SK-N-MC (cell line): ENCODE measurements around the gene CRP.

ENCODE experiments used
- DNase-seq: peaks from one replicate; pipeline ENCODE4 v3.0.0-alpha.2; 2011; ENCODE audit warnings: low read depth, low spot score
- H3K27ac ChIP-seq: fragments of 200-600 bp; sonication (generic); 2 replicates; pipeline ENCODE4 v1.5.1; 2016; ENCODE audit warnings: mixed run types
- H3K36me3 ChIP-seq: fragments of 200-600 bp; sonication (generic); 2 replicates; pipeline ENCODE4 v1.6.1; 2017; ENCODE audit warnings: antibody characterized with exemption, low read length, mixed read lengths; ENCODE audit not compliant: insufficient read depth
- H3K4me3 ChIP-seq: fragments of 200-600 bp; sonication (generic); 2 replicates; pipeline ENCODE4 v1.5.1; 2016
- H3K9ac ChIP-seq: fragments of 200-600 bp; sonication (generic); 2 replicates; pipeline ENCODE4 v1.8.0; 2017; ENCODE audit warnings: mixed run types, mixed read lengths; ENCODE audit not compliant: insufficient read length
- H3K9me3 ChIP-seq: fragments of 200-600 bp; sonication (generic); 2 replicates; pipeline ENCODE4 v1.6.1; 2017; ENCODE audit warnings: low read depth, mild to moderate bottlenecking, antibody characterized with exemption, low read length, moderate library complexity, mixed read lengths
- EZH2 ChIP-seq: fragments of 200-600 bp; sonication (generic); IDR thresholded peaks from one replicate; pipeline ENCODE4 v1.6.1; 2017; ENCODE audit warnings: antibody characterized with exemption
- FOXP2 ChIP-seq: optimal IDR thresholded peaks from 2 replicates; pipeline ENCODE3; 2011; ENCODE audit warnings: mild to moderate bottlenecking, moderate library complexity; ENCODE audit not compliant: insufficient read depth; ENCODE audit errors: extremely low read length, control extremely low read depth
- POLR2AphosphoS5 ChIP-seq: IDR thresholded peaks from 2 replicates; pipeline ENCODE4 v1.6.1; 2012; ENCODE audit warnings: mild to moderate bottlenecking, low read depth, low read length, borderline replicate concordance

CRP gene

DNA sequence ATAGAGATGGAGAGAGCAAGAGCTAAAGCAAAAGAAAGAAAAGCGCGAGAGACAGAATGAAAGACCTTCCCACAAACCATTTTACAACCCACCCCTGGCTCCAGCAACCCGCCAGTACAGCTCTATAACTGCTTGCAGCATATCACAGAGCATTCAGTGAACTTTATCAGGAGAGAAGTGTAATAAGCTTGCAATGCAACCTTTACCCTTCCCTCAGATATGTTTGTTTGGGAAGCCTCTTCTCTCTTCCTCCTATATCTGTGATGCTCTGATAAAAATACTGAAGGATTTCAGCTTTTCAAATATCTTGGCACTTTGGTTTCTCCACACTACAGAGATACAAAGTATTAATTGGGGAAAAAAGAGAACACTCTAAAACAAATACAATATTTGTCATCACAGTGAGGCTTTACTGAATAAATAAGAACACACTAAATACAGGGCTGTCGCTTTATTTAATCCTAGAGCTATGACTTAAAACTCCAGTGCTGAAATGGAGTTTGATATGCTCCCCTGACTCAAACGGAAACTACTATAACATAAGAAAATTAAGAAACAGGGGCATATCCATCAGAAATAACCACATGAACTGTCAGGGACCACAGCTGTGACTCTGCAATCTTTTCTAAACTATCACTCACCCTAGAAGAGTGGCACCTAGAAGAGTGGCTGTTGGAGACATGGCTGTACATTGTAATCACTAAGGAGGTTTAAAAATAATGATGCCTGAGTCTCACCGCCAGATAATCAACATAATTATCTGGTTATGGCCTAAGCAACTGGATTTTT is 6.7 kb downstream of the CRP start:
- TF ChIP-seq POLR2AphosphoS5 (no peak), FOXP2 (no peak), EZH2 (no peak)
- no peak for DNase-seq
- Histone ChIP-seq H3K36me3 (no peaks in the 10 kb centered on the region), H3K9me3 (no peaks in the 10 kb centered on the region), H3K27ac (no peak overlapping the region), H3K4me3 (no peak overlapping the region), H3K9ac (no peak overlapping the region)

- Histone ChIP-seq H3K9me3 (no peaks in the 10 kb centered on the region), H3K27ac (no peak overlapping the region), H3K9ac (no peak overlapping the region), H3K36me3 (no peaks in the 10 kb centered on the region), H3K4me3 (no peak overlapping the region)
- DNase-seq, result no peak
- TF ChIP-seq EZH2 (no peak), FOXP2 (no peak), POLR2AphosphoS5 (no peak)
Measured at GRCh38 chr1:159705904-159706256, 8.5 kb downstream of the CRP start.

- H3K27ac ChIP-seq, result no peak overlapping the region
- no peak overlapping the region for H3K4me3 ChIP-seq
- H3K9me3 ChIP-seq, result no peaks in the 10 kb centered on the region
- no peak overlapping the region for H3K9ac ChIP-seq
- no peak for DNase-seq
- TF ChIP-seq EZH2 (no peak), POLR2AphosphoS5 (no peak), FOXP2 (no peak)
- H3K36me3 ChIP-seq, result no peaks in the 10 kb centered on the region
Measured at GRCh38 chr1:159705251-159705903, 9.0 kb downstream of the CRP start.

DNA sequence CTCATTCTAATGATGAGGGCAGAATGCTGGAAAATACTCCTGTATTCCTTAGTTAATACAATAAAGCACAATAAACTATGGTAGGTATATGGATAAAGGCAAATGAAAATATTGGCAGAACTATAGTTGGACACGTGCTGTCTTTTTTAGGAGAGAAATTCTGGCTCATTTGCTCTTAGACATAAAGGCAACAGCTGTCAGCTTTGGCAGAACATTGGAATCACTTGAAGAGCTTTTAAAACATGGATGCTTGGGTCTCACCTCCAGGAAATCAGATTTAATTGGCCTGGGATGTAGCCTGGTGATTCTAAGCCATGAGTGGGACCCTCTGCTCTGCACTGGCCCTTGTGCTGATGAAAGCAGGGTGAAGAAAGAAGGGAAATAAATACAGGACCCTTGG is 9.9 kb downstream of the CRP start:
- TF ChIP-seq FOXP2 (no peak), EZH2 (no peak), POLR2AphosphoS5 (no peak)

GRCh38 chr1:159700312-159700711 is 14.1 kb downstream of the CRP start:
- H3K9me3 ChIP-seq, result no peaks in the 10 kb centered on the region
- no peak overlapping the region for H3K27ac ChIP-seq
- no peak for DNase-seq
- H3K36me3 ChIP-seq, result no peaks in the 10 kb centered on the region
- H3K9ac ChIP-seq, result no peak overlapping the region
- TF ChIP-seq POLR2AphosphoS5 (no peak), FOXP2 (no peak), EZH2 (no peak)
- H3K4me3 ChIP-seq, result no peak overlapping the region

More for the DNA sequence above, 9.9 kb downstream of the CRP start:
- no peak overlapping the region for H3K4me3 ChIP-seq
- H3K9me3 ChIP-seq, result no peaks in the 10 kb centered on the region
- H3K9ac ChIP-seq, result no peak overlapping the region
- DNase-seq, result no peak
- H3K27ac ChIP-seq, result no peak overlapping the region
- H3K36me3 ChIP-seq, result no peaks in the 10 kb centered on the region

DNA sequence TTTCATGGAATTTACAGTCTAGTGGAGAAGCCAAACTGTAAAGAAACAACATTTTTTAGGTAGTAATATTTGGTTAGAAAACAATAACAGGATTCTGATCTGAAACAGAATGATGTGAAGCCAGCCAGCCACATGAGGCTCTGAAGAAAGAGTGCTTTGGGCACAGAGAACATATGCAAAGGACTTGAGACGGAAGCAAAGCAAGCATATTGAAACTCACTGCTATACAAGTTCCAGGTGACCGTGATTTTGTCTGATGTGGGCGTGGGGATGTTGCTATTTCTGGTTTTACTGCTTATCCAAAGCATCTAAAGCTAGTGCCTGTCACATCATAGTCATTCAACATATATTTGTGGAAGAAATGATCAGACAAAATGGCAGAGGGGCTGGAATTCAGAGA is 14.7 kb downstream of the CRP start:
- Histone ChIP-seq H3K27ac (no peak overlapping the region), H3K9ac (no peak overlapping the region), H3K9me3 (no peaks in the 10 kb centered on the region), H3K4me3 (no peak overlapping the region), H3K36me3 (no peaks in the 10 kb centered on the region)
- no peak for DNase-seq
- TF ChIP-seq EZH2 (no peak), FOXP2 (no peak), POLR2AphosphoS5 (no peak)

GRCh38 chr1:159699246-159699645 is 15.1 kb downstream of the CRP start:
- DNase-seq, result no peak
- H3K9ac ChIP-seq, result no peak overlapping the region
- H3K36me3 ChIP-seq, result no peaks in the 10 kb centered on the region
- H3K4me3 ChIP-seq, result no peak overlapping the region
- H3K9me3 ChIP-seq, result no peaks in the 10 kb centered on the region
- H3K27ac ChIP-seq, result no peak overlapping the region
- TF ChIP-seq POLR2AphosphoS5 (no peak), FOXP2 (no peak), EZH2 (no peak)

DNA sequence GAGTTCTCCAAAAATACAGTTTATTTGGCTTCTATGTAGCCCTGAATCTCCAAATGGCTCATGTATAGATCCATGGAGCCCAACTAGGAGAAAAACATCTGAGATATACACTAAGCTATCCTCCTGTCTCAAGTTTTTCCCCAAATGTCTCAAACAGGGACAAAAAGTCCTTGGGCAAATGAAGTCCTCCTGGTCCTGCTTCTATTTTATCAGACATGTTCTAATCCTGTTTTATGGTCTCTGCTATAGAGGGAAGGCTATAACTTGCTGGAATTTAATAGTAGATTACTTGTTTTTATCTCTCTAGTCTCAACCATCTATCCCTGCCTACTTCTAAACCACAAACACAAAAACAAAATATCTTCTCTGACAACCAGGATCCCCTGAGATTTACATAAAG is 26.9 kb downstream of the CRP start:
- H3K9ac ChIP-seq, result no peak overlapping the region
- no peaks in the 10 kb centered on the region for H3K9me3 ChIP-seq
- H3K36me3 ChIP-seq, result no peaks in the 10 kb centered on the region
- no peak for DNase-seq
- H3K27ac ChIP-seq, result no peak overlapping the region
- TF ChIP-seq FOXP2 (no peak), EZH2 (no peak), POLR2AphosphoS5 (no peak)
- H3K4me3 ChIP-seq, result no peak overlapping the region

- Histone ChIP-seq H3K9me3 (no peaks in the 10 kb centered on the region), H3K9ac (no peak overlapping the region), H3K36me3 (no peaks in the 10 kb centered on the region), H3K4me3 (no peak overlapping the region), H3K27ac (no peak overlapping the region)
- DNase-seq, result no peak
- TF ChIP-seq FOXP2, result no peak
- TF ChIP-seq POLR2AphosphoS5, result no peak
- no peak for TF ChIP-seq EZH2
Measured at GRCh38 chr1:159686599-159687299, 27.6 kb downstream of the CRP start.
